OCI-LY3 (cell line): ENCODE measurements around the gene RASGRF2.

ENCODE experiments used
- EZH2phosphoT487 ChIP-seq: fragments of 200-600 bp; shearing (Covaris generic); IDR thresholded peaks from 2 replicates; pipeline ENCODE4 v1.6.1; 2018; ENCODE audit warnings: antibody characterized with exemption, mixed run types, low read depth
- TF ChIP-seq, protein P1 (sequence below): fragments of 200-600, 300-600 bp; sonication (generic); IDR thresholded peaks from 2 replicates; pipeline ENCODE4 v1.5.1; 2014; ENCODE audit warnings: antibody characterized with exemption, low read length, low read depth

DNA sequence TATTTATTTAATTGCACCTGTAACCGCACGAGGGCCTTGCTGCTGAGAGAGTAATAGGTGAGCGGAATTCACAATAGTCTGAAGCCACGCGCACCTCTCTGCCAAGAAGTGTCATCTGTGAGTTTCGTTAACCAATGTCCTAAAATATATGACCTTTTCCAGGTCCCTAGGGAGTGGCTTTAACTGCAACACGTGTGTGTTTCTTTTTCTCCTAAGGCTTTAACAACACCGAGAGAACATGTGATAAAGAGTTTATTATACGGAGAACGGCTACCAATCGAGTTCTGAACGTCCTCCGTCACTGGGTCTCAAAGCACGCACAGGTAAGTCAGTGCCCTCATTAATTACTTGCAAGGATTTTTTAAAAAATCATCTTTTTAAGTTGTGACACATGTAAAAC, 219.8 kb downstream of the RASGRF2 start:
- TF ChIP-seq EZH2phosphoT487: no peak
- TF ChIP-seq, protein P1, sequence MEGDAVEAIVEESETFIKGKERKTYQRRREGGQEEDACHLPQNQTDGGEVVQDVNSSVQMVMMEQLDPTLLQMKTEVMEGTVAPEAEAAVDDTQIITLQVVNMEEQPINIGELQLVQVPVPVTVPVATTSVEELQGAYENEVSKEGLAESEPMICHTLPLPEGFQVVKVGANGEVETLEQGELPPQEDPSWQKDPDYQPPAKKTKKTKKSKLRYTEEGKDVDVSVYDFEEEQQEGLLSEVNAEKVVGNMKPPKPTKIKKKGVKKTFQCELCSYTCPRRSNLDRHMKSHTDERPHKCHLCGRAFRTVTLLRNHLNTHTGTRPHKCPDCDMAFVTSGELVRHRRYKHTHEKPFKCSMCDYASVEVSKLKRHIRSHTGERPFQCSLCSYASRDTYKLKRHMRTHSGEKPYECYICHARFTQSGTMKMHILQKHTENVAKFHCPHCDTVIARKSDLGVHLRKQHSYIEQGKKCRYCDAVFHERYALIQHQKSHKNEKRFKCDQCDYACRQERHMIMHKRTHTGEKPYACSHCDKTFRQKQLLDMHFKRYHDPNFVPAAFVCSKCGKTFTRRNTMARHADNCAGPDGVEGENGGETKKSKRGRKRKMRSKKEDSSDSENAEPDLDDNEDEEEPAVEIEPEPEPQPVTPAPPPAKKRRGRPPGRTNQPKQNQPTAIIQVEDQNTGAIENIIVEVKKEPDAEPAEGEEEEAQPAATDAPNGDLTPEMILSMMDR: no peak
